ENCODE data around the gene XRRA1.

Gene XRRA1

GRCh38 chr11:74822170-74822569 lies 126.7 kb downstream of the XRRA1 start:
- FAIRE-seq = no peak

- no peak for FAIRE-seq
These were observed 128.1 kb downstream of the XRRA1 start for GRCh38 chr11:74820763-74821162.

- no peak for FAIRE-seq
These were observed 129.5 kb downstream of the XRRA1 start for GRCh38 chr11:74819400-74819799.

- FAIRE-seq = no peak
These were observed 130.5 kb downstream of the XRRA1 start for GRCh38 chr11:74818283-74818946.

- FAIRE-seq = no peak
These were observed 132.2 kb downstream of the XRRA1 start for GRCh38 chr11:74816664-74817063.

GRCh38 chr11:74815966-74816365 lies 132.9 kb downstream of the XRRA1 start:
- no peak for FAIRE-seq

- FAIRE-seq = no peak
These were observed 139.1 kb downstream of the XRRA1 start for GRCh38 chr11:74809801-74810200.

- FAIRE-seq = no peak
These were observed 142.6 kb downstream of the XRRA1 start for GRCh38 chr11:74806267-74806666.

- FAIRE-seq = no peak
These were observed 157.4 kb downstream of the XRRA1 start for GRCh38 chr11:74791333-74792100.
